ENCODE results near the gene BACE2. TPM values are rescaled to one million over a fixed set of nuclear protein-coding genes. Genes with fewer than 3 reads are reported as not detected.

BACE2 gene
- total and polyA plus RNA-seq, 2 of the 4 experiments (the other 2 are of a cell fraction) = 17.0 to 35.5 TPM

GRCh38 chr21:41120997-41121396 is 47.0 kb upstream of the BACE2 start:
- DNase-seq = no peak
- Histone ChIP-seq H4K20me1 (ENCODE audit: insufficient read depth, low read length) (no peaks in the 10 kb centered on the region), H3K4me3 (ENCODE audit: insufficient read depth, low read depth, low read length) (no peak overlapping the region), H3K79me1 (ENCODE audit: low read depth in 1 of 2, low read length in 2 of 2) (no peaks in the 10 kb centered on the region), H4K5ac (ENCODE audit: low read depth, low read length) (no peak overlapping the region), H3K23ac (ENCODE audit: low read depth, low read length) (no peak overlapping the region), H3K4me2 (ENCODE audit: low read depth, low read length) (no peak overlapping the region), H3K27ac (ENCODE audit: insufficient read depth, low read length) (no peak overlapping the region), H3K27me3 (ENCODE audit: control insufficient read depth, insufficient read depth, low read length) (peaks cover 1% of the 10 kb centered on the region), H3K4me1 (ENCODE audit: control insufficient read depth, insufficient read depth, low read length) (no peaks in the 10 kb centered on the region), H2AFZ (replicated peaks; ENCODE audit: low read length, poor library complexity) (no peak overlapping the region), H3K36me3 (ENCODE audit: control insufficient read depth, insufficient read depth, low read length) (no peaks in the 10 kb centered on the region), H3K9ac (ENCODE audit: low read depth, low read length) (no peak overlapping the region), H4K91ac (ENCODE audit: insufficient read depth, low read depth, low read length) (no peak overlapping the region), H2BK120ac (ENCODE audit: low read depth, low read length) (no peak overlapping the region), H3K9me3 (ENCODE audit: control insufficient read depth, insufficient read depth, low read length) (no peaks in the 10 kb centered on the region), H3K18ac (ENCODE audit: low read depth, low read length) (no peak overlapping the region), H3K4ac (ENCODE audit: low read depth, low read length) (no peak overlapping the region), H2AK5ac (ENCODE audit: low read depth, low read length) (no peak overlapping the region), H2BK20ac (ENCODE audit: low read depth, low read length) (no peak overlapping the region), H3K14ac (replicated peaks; ENCODE audit: low read depth, low read length) (no peak overlapping the region), H3K9me1 (ENCODE audit: insufficient read depth, low read length) (no peaks in the 10 kb centered on the region), H3K56ac (ENCODE audit: extremely low read depth, insufficient read depth, low read length) (no peak overlapping the region), H2BK5ac (ENCODE audit: low read depth, low read length, poor library complexity, severe bottlenecking) (no peak overlapping the region), H2BK15ac (ENCODE audit: low read depth, low read length) (no peak overlapping the region), H4K8ac (ENCODE audit: low read depth in 2 of 2, low read length in 2 of 2) (no peak overlapping the region), H2AK9ac (replicated peaks; ENCODE audit: low read depth, low read length, poor library complexity) (no peak overlapping the region)
- in situ Hi-C loops (cut with MboI; ENCODE audit: low sequenced_read_pairs) (loop anchor here (10.0 kb wide), 1 partner anchor 334 kb away; no protein-coding TSS in a partner anchor), dilution Hi-C loops (cut with HindIII; ENCODE audit: low sequenced_read_pairs, unreplicated experiment) (no loop called here), intact Hi-C loops (cut with micrococcal nuclease) (no loop called here)
- TF ChIP-seq CHD1 (IDR thresholded peaks at IDR 0.05; ENCODE audit: low read depth, low read length) (no peak), RCOR1 (IDR thresholded peaks at IDR 0.05; ENCODE audit: insufficient replicate concordance, low read length) (no peak), NFE2L2 (IDR thresholded peaks at IDR 0.05; ENCODE audit: low read depth, low read length) (no peak), USF2 (IDR thresholded peaks at IDR 0.05; ENCODE audit: low read depth, low read length) (no peak), CEBPB (IDR thresholded peaks at IDR 0.05; ENCODE audit: low read depth, low read length) (no peak), POLR2A (IDR thresholded peaks at IDR 0.05; ENCODE audit: low read depth, low read length) (no peak)
- no CpG with 5 or more reads among the region's 4 CpGs for whole genome bisulfite sequencing, 2 experiments (ENCODE audit: extremely low coverage in 2 of 2, insufficient read length in 1 of 2)
- no TSS peak for BruUV-seq (replicated peaks)
- ATAC-seq (ENCODE audit: low read depth) = no peak
- POLR2A ChIA-PET (ENCODE audit: unreplicated experiment) = no interaction called here
- CTCF ChIA-PET = no interaction called here

Measured in IMR-90 (cell line).